Stimulated activated CD8-positive, alpha-beta memory T cell treated with anti-CD3 and anti-CD28 coated beads, Interleukin-12 subunit alpha, Interleukin-12 subunit beta, amount 100 ng/mL, for 4 hours (primary cell): ENCODE measurements around the gene CD164L2.
A peak's percentile ranks its signal among the peaks of the same experiment; 100 is the strongest.

ENCODE experiments used
- DNase-seq: peaks from one replicate; pipeline ENCODE4 v3.0.0-alpha.2; 2020; ENCODE audit warnings: low read depth

CD164L2 gene

GRCh38 chr1:27405074-27405473, 21.9 kb upstream of the CD164L2 start:
- no peak for DNase-seq

DNA sequence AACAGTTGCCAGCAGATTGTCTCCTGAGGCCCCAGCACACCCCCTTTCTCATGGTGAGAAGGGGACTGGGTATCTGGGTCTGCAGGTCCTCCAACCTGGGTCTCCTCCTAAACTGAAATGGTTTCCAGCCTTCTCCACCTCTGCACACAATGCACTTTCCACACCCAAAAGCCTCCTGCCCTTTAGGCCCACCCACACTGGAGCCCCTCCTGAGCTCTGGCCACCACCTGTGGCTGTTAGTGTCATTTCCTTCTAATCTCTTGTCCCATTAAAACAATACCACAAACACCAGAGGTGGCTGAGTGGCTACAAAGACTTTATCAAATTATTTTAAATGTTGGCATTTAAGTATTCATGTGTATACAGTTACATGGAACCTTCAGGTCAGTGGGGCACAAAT, 20.8 kb upstream of the CD164L2 start:
- no peak for DNase-seq

DNA sequence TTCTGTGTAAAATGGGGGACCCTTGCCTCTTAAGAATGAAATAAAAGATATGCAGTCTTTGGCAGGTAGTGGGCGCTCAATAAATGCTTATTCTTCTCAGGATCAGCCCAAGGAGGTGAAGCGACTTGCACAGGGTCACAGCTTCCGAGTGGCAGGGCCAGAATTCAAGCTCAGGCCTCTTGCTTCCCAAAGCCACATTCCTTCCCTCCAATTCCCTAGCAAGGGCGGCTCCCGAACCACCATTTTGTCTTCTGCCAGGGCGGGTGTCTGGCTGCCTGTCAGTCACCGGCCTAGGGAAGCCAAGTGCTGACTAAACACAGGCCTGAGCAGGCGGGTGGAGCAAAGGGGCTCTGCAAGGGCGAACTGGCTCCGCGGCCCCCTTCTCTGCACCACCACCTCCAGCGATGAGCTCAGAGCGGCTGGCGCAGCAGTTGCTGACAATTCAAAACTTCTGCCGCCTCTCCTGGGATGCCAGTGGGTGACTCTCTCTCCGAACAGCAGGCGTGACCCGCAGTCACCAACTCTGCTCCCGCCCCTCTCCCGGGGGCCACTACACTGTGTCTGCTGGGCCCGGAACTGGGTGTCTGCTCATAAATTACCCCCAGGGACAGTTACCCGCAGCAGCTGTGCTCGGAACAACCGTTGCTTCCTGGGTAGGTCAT, 20.1 kb upstream of the CD164L2 start:
- no peak for DNase-seq

DNA sequence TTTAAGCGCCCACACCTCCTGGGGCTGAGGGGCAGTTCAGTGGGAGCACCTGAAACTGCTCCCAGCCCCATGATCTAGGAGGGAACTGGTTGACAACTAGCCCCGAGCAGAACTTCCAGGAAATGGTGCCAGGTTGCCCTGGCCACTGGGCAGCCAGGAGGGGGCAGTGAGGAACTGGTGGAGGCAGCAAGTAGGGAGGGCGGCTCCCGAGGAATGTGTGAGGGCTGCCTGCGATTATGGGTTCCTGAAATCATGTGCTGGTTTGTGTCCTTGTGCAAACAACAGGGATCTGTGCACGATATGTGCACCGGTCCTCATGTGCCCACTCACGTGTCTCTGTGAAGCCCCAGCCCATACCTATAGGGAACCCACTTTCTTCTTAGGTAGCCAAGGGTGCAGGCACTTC, 19.2 kb upstream of the CD164L2 start:
- no peak for DNase-seq

DNA sequence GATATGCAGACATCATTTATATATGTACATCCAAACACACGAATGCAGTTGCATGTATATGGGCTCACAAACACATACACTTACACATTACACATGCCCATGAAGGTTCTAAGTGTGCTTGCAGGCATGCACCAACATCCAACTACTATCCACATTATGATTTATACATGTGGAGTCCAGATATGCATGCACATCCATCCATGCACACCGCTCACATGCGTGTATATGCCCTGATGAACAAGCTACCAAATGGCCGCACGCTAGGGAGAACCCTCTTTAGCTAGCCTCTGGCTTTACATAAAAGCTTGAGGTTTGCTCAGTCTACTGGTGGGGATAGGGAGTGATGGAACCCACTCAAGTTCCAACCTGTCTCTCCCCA, 17.8 kb upstream of the CD164L2 start:
- no peak for DNase-seq

GRCh38 chr1:27400082-27400962, 17.2 kb upstream of the CD164L2 start:
- no peak for DNase-seq

- DNase-seq = no peak
These were observed 16.3 kb upstream of the CD164L2 start for GRCh38 chr1:27399251-27400025.

DNA sequence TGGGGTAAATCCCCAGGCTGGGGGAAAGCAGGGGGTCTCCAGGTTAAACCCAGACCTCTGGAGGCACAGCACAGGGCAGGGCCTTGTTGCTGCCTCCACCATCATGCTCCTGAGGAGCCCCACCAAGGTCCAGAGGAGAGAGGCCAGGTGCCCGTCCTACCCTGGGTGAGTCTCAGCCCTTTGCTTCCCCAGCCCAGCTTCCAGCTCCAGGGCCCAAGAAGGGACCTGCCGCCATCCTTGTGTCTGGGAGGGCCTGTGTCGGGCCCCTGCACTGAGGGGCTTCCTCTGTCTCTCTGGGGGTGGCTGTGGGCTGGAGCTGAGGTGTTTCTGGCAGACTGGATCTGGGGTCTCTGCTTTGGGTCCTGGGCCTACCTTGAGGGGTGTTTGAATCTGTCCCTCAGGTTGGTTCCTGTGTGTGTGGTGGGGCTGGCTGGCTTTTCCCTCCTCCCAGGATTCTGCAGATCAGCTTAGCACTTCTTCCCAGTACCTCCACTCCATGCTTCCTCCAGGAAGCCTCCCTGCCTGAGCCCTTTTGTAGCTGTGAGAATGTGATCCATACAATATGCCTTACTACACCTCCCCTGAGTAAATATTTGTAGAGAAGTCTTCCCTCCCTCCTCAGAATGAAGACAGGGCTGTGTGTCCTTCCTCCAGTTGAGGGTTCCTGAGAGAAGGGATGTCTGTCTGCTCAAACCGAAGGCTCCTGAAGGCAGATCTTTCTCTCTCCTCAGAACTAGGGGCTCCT, 15.4 kb upstream of the CD164L2 start:
- no peak for DNase-seq

DNA sequence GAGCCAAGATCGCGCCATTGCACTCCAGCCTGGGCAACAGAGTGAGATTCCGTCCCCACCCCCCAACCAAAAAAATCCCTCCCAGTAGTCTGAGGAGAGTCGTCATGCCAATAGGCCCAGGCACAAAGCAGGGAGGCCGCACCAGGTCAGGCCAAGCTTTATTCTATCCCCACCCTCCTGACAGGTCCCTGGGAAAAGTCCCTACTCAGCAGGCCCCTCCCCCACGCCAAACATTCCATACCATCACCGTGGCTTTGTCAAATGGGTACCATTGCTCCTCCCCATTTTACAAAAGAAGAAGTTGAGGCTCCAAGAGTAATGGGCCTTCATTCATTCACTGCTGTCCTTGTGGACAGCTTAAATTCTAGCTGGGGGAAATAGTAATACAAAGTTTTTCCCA, 14.6 kb upstream of the CD164L2 start:
- no peak for DNase-seq

DNA sequence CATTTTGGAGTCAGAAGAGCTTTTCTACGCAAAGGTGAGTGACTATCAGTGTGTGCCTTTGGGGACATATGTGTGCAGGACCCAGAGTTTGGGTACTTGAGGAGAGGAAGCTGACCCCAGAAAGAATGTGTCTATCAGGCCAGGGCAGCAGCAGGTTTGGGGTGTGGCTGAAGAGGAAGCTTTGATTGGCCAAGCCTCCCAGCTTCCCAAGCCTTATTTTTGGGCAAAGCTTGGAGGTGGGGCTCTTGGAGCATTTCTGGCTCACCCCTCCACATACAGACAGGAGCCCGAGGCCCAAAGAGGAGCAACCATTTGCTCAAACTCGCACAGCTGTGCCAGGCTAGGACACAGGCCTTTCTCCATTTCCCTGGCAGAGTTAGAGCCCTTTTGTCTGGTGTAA, 14.0 kb upstream of the CD164L2 start:
- DNase-seq = no peak

- DNase-seq = peak; percentile 57
These were observed 12.5 kb upstream of the CD164L2 start for GRCh38 chr1:27395441-27396195.

DNA sequence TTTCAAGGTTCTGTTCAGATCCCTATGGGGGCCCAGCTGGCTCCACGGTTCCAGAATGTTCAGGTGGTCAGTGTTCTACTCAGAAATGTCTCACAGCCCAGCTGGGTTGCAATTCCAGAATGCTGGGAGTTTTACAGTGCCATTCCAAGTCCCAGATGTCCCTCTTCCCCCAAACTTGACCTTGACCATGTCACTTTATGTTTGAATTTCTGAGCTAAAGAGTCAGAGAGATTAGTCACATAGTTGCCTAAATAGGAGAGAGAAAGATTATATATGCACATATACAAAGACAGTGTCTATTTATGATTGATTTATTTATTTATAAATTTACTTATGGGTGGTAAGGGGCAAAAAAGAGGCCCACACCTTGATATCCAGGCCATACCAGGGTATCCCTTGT, 11.8 kb upstream of the CD164L2 start:
- no peak for DNase-seq

DNA sequence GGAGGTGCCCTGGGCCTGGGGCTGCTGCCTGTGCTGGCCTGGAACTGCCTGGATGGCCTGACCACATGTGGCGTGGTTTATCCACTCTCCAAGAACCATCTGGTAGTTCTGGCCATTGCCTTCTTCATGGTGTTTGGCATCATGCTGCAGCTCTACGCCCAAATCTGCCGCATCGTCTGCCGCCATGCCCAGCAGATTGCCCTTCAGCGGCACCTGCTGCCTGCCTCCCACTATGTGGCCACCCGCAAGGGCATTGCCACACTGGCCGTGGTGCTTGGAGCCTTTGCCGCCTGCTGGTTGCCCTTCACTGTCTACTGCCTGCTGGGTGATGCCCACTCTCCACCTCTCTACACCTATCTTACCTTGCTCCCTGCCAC, 11.1 kb upstream of the CD164L2 start:
- DNase-seq = no peak

GRCh38 chr1:27393641-27394281, 10.6 kb upstream of the CD164L2 start:
- no peak for DNase-seq

DNA sequence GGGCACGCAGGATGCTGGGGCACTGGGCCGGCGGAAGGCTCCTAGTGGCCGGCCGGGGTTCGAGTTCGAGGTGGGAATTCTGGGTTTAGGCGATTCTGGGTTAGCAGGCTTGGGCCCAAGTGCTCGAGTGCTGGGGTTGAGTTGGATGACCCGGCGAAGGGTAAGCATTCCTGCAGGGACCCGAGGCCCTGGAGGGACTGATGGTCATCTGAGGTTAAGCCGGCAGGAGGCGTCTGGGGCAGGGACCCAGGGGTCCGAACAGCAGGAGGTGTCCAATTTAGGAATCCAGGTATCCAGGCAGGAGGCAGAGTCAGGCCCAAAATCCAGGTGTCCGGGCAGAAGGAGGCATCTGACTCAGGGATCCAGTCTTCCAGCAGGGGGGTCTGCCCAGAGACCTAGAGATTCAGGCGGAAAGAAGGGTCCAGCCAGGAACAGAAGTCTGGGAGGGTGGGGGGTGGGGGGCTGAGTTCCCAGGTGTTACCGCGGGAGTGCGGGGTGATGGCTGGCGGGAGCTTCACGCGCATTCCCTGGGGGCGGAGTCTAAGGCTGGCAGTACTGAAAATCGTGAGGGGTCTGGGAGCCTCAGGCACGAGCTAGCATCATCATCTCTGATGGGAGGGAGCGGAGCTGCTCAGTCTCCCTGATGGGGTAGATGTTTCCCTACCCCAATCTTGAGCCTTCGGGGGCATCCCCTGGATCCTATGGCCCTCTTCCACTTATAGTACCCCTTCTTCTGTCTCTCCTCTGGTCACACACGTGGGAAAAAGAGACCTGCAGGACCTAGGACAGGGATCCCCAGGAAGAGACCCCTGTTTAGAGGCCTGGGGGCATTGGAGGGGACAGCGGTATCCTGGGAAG, 9.9 kb upstream of the CD164L2 start:
- DNase-seq = no peak

GRCh38 chr1:27392096-27392777, 9.1 kb upstream of the CD164L2 start, which contains the start of gene GPR3:
GPR3 (plus strand) TSS chr1:27392622; CDS start chr1:27393799, 1,177 bp downstream.
- DNase-seq = peak; percentile 88

DNA sequence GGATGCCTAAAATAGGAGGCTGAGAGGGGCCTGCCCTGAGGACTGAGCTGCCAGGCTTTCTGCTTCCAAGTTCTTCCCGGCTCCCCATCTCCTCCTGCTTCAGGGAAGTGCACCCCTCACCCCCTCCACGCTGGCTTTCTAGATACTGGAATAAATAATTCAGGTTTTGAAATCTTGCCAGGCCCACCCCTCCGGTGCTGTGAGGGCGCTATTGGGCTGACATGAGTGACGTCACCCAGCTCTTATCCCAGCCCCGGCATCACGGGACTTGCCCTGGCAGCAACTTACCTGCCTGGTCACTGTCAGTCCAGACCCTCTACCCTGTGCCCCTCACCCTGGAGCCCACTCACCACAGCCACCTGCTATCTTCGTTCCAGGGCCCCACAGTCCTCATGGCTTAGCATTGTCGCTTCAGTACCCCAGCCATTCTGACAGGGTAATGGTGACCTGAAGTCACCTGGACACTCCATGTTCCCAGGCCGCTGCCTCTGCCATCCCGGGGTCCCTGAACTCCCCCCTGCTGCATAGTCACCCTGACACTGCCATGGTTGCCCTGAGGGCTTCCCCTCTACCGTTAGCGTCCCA, 8.5 kb upstream of the CD164L2 start:
- DNase-seq = no peak

- peak; percentile 46 for DNase-seq
These were observed 5.3 kb upstream of the CD164L2 start for GRCh38 chr1:27388337-27389005.
